ENCODE measurements around the gene GDF11. TPM values are rescaled to one million over a fixed set of nuclear protein-coding genes. Genes with fewer than 3 reads are reported as not detected.
"Not testable (repeated sequence)": the region's sequence is repeated elsewhere in the genome, so short reads cannot be mapped to it uniquely, and the experiment has no call there.

GDF11 gene
- total RNA-seq, 1 donor from 2014 or later, result 1.4 TPM

- DNase-seq, result peak; percentile 74
Observed at GRCh38 chr12:55743406-55744339, 751 bp downstream of the GDF11 start.

GRCh38 chr12:55744340-55745030, 1.6 kb downstream of the GDF11 start:
- DNase-seq, result no peak

GRCh38 chr12:55745361-55746173, 2.6 kb downstream of the GDF11 start:
- no peak for DNase-seq

GRCh38 chr12:55746174-55746912, 3.4 kb downstream of the GDF11 start:
- no peak for DNase-seq

- no peak for DNase-seq
Observed at GRCh38 chr12:55746913-55747231, 4.0 kb downstream of the GDF11 start.

- no peak for DNase-seq
Observed at GRCh38 chr12:55748230-55748993, 5.5 kb downstream of the GDF11 start.

- DNase-seq, result no peak
Observed at GRCh38 chr12:55755246-55755645, 12.3 kb downstream of the GDF11 start.

GRCh38 chr12:55757701-55758100, 14.8 kb downstream of the GDF11 start:
- DNase-seq, result no peak

GRCh38 chr12:55758575-55758974, 15.7 kb downstream of the GDF11 start:
- not testable (repeated sequence) for DNase-seq

- DNase-seq, result no peak
Observed at GRCh38 chr12:55760663-55761062, 17.7 kb downstream of the GDF11 start.

GRCh38 chr12:55762646-55763045, 19.7 kb downstream of the GDF11 start:
- DNase-seq, result no peak

- DNase-seq, result no peak
Observed at GRCh38 chr12:55765736-55766290, 22.9 kb downstream of the GDF11 start.

GRCh38 chr12:55767156-55767555, 24.2 kb downstream of the GDF11 start:
- DNase-seq, result no peak

- DNase-seq, result no peak
Observed at GRCh38 chr12:55771736-55772135, 28.8 kb downstream of the GDF11 start.

GRCh38 chr12:55777856-55778255, 34.9 kb downstream of the GDF11 start:
- DNase-seq, result no peak

- no peak for DNase-seq
Observed at GRCh38 chr12:55780685-55781084, 37.8 kb downstream of the GDF11 start.

GRCh38 chr12:55788546-55788945, 45.6 kb downstream of the GDF11 start:
- no peak for DNase-seq

GRCh38 chr12:55789171-55789570, 46.2 kb downstream of the GDF11 start:
- DNase-seq, result no peak

GRCh38 chr12:55789893-55790292, 47.0 kb downstream of the GDF11 start:
- DNase-seq, result no peak

GRCh38 chr12:55795950-55796349, 53.0 kb downstream of the GDF11 start:
- no peak for DNase-seq

- peak; percentile 71 for DNase-seq
Observed at GRCh38 chr12:55797068-55797467, 54.1 kb downstream of the GDF11 start.
